ENCODE data around the gene ELOVL1. TPM values are rescaled to one million over a fixed set of nuclear protein-coding genes. Genes with fewer than 3 reads are reported as not detected.

Gene ELOVL1
- total and polyA plus RNA-seq, 2 of the 13 experiments (the other 11 are each of a cell fraction or from before 2014, with no cell fraction given): 55.2 to 77.4 TPM

DNA sequence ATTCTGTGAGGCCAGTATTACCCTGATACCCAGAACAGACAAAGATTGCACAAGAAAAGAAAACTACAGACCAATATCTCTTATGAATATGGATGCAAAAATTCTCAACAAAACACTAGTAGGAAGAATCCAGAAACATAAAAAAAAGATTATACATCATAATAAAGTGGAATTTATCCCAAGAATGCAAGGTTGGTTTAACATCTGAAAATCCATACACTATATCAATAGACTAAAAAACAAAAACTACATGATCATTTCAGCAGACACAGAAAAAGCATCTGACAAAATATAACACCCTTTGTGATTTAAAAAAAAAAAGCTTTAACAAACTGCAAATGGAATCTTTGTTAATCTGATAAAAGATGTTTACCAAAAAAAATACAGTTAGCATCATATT is 42.4 kb downstream of the ELOVL1 start:
- in situ Hi-C loops (cut with HindIII; ENCODE audit: extremely low pct_ligation_motif_present, low pct_unique_long_range_greater_than_20kb): no loop called here
- Histone ChIP-seq H2AFZ (ENCODE audit: low read length) (no peak overlapping the region), H3K4me3 (replicated peaks in 1 of 3; ENCODE audit: insufficient read depth in 1 of 3, low read depth in 2 of 3, low read length in 3 of 3) (no peak overlapping the region), H3K27me3 (ENCODE audit: control insufficient read depth in 1 of 2, insufficient read depth in 2 of 2, low read length in 2 of 2) (peaks cover 0 to 8% of the 10 kb centered on the region in 2 experiments; a peak in 2 of 5 replicates), H3K9me3 (ENCODE audit: low read length) (no peaks in the 10 kb centered on the region), H4K20me1 (ENCODE audit: insufficient read depth, low read length) (no peaks in the 10 kb centered on the region), H3K27ac (ENCODE audit: extremely low read length, insufficient read depth, low read length) (no peak overlapping the region), H3K36me3 (replicated peaks in 1 of 2; ENCODE audit: control insufficient read depth in 1 of 2, insufficient read depth in 2 of 2, low read length in 2 of 2) (no peaks in the 10 kb centered on the region), H3K4me1 (ENCODE audit: insufficient read depth, low read length) (peaks cover 8% of the 10 kb centered on the region), H3K4me2 (ENCODE audit: low read depth, low read length) (no peak overlapping the region), H3K79me2 (ENCODE audit: insufficient read depth, low read length) (no peaks in the 10 kb centered on the region), H3K9ac (ENCODE audit: insufficient read depth, low read depth, low read length) (no peak overlapping the region)
- ChIA-PET POLR2A (no interaction called here), CTCF (ENCODE audit: low intra/inter-chr PET ratio, low total read pairs) (no interaction called here)
- TF ChIP-seq, protein P1, sequence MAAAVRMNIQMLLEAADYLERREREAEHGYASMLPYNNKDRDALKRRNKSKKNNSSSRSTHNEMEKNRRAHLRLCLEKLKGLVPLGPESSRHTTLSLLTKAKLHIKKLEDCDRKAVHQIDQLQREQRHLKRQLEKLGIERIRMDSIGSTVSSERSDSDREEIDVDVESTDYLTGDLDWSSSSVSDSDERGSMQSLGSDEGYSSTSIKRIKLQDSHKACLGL (CRISPR knock-in tag; IDR thresholded peaks at IDR 0.05): no peak
- TF ChIP-seq SIN3B (IDR thresholded peaks at IDR 0.05; ENCODE audit: low read length): no peak
- no peak for TF ChIP-seq ZFX (CRISPR knock-in tag; IDR thresholded peaks at IDR 0.05; ENCODE audit: low read depth)
- TF ChIP-seq, protein P2, sequence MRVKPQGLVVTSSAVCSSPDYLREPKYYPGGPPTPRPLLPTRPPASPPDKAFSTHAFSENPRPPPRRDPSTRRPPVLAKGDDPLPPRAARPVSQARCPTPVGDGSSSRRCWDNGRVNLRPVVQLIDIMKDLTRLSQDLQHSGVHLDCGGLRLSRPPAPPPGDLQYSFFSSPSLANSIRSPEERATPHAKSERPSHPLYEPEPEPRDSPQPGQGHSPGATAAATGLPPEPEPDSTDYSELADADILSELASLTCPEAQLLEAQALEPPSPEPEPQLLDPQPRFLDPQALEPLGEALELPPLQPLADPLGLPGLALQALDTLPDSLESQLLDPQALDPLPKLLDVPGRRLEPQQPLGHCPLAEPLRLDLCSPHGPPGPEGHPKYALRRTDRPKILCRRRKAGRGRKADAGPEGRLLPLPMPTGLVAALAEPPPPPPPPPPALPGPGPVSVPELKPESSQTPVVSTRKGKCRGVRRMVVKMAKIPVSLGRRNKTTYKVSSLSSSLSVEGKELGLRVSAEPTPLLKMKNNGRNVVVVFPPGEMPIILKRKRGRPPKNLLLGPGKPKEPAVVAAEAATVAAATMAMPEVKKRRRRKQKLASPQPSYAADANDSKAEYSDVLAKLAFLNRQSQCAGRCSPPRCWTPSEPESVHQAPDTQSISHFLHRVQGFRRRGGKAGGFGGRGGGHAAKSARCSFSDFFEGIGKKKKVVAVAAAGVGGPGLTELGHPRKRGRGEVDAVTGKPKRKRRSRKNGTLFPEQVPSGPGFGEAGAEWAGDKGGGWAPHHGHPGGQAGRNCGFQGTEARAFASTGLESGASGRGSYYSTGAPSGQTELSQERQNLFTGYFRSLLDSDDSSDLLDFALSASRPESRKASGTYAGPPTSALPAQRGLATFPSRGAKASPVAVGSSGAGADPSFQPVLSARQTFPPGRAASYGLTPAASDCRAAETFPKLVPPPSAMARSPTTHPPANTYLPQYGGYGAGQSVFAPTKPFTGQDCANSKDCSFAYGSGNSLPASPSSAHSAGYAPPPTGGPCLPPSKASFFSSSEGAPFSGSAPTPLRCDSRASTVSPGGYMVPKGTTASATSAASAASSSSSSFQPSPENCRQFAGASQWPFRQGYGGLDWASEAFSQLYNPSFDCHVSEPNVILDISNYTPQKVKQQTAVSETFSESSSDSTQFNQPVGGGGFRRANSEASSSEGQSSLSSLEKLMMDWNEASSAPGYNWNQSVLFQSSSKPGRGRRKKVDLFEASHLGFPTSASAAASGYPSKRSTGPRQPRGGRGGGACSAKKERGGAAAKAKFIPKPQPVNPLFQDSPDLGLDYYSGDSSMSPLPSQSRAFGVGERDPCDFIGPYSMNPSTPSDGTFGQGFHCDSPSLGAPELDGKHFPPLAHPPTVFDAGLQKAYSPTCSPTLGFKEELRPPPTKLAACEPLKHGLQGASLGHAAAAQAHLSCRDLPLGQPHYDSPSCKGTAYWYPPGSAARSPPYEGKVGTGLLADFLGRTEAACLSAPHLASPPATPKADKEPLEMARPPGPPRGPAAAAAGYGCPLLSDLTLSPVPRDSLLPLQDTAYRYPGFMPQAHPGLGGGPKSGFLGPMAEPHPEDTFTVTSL (CRISPR knock-in tag; IDR thresholded peaks at IDR 0.05; ENCODE audit: borderline replicate concordance): no peak
- TF ChIP-seq ZKSCAN1 (IDR thresholded peaks at IDR 0.05; ENCODE audit: low read length): no peak
- TF ChIP-seq MYNN (CRISPR knock-in tag; IDR thresholded peaks at IDR 0.05; ENCODE audit: low read depth): no peak
- no peak for TF ChIP-seq ZNF670 (CRISPR knock-in tag; IDR thresholded peaks at IDR 0.05; ENCODE audit: borderline replicate concordance)
- TF ChIP-seq NFYB (CRISPR knock-in tag; IDR thresholded peaks at IDR 0.05): no peak
- no peak for TF ChIP-seq ZNF253 (CRISPR knock-in tag; IDR thresholded peaks at IDR 0.05; ENCODE audit: borderline replicate concordance)
- TF ChIP-seq ATF7 (IDR thresholded peaks at IDR 0.05): no peak
- no peak for TF ChIP-seq ATF7 (CRISPR knock-in tag; IDR thresholded peaks at IDR 0.05)
- TF ChIP-seq, protein P3, sequence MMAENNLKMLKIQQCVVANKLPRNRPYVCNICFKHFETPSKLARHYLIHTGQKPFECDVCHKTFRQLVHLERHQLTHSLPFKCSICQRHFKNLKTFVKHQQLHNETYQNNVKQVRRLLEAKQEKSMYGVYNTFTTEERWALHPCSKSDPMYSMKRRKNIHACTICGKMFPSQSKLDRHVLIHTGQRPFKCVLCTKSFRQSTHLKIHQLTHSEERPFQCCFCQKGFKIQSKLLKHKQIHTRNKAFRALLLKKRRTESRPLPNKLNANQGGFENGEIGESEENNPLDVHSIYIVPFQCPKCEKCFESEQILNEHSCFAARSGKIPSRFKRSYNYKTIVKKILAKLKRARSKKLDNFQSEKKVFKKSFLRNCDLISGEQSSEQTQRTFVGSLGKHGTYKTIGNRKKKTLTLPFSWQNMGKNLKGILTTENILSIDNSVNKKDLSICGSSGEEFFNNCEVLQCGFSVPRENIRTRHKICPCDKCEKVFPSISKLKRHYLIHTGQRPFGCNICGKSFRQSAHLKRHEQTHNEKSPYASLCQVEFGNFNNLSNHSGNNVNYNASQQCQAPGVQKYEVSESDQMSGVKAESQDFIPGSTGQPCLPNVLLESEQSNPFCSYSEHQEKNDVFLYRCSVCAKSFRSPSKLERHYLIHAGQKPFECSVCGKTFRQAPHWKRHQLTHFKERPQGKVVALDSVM (CRISPR knock-in tag; IDR thresholded peaks at IDR 0.05): no peak
- no peak for TF ChIP-seq ZNF883 (CRISPR knock-in tag; IDR thresholded peaks at IDR 0.05; ENCODE audit: not compliant biosample characterization)
- no peak for TF ChIP-seq ZNF101 (CRISPR knock-in tag; IDR thresholded peaks at IDR 0.05; ENCODE audit: borderline replicate concordance, low read depth)
- no peak for TF ChIP-seq ZBTB8A (CRISPR knock-in tag; IDR thresholded peaks at IDR 0.05; ENCODE audit: borderline replicate concordance, low read depth)
- no peak for TF ChIP-seq MLLT10 (CRISPR knock-in tag; IDR thresholded peaks at IDR 0.05)
- no peak for TF ChIP-seq FOXO1 (CRISPR knock-in tag; IDR thresholded peaks at IDR 0.05)
- TF ChIP-seq ZFP36L1 (CRISPR knock-in tag; IDR thresholded peaks at IDR 0.05): no peak
- no peak for TF ChIP-seq ZNF224 (CRISPR knock-in tag; IDR thresholded peaks at IDR 0.05)
- TF ChIP-seq ZNF3 (CRISPR knock-in tag; IDR thresholded peaks at IDR 0.05): no peak
- BruUV-seq (replicated peaks): no TSS peak
- no peak for ATAC-seq
- FAIRE-seq: no peak
- intact Hi-C loops (cut with micrococcal nuclease; ENCODE audit: unreplicated experiment): no loop called here
- DNase-seq (ENCODE audit: low spot score): no peak
